Ishikawa (cell line): ENCODE results near the gene C1QA.

ENCODE experiments used
- CEBPB ChIP-seq: IDR thresholded peaks from 2 replicates; pipeline ENCODE4 v1.6.1; 2012
- CREB1 ChIP-seq: IDR thresholded peaks from 2 replicates; pipeline ENCODE4 v1.6.1; 2012; ENCODE audit warnings: low read depth
- EGR1 ChIP-seq: IDR thresholded peaks from 2 replicates; pipeline ENCODE4 v1.6.1; 2012
- EP300 ChIP-seq: IDR thresholded peaks from 2 replicates; pipeline ENCODE4 v1.6.1; 2012; ENCODE audit warnings: borderline replicate concordance
- FOXM1 ChIP-seq: IDR thresholded peaks from 2 replicates; pipeline ENCODE4 v1.6.1; 2012; ENCODE audit warnings: low read depth, borderline replicate concordance
- MAX ChIP-seq: IDR thresholded peaks from 2 replicates; pipeline ENCODE4 v1.6.1; 2012
- NFIC ChIP-seq: IDR thresholded peaks from 2 replicates; pipeline ENCODE4 v1.6.1; 2012
- RAD21 ChIP-seq: IDR thresholded peaks from 2 replicates; pipeline ENCODE4 v1.6.1; 2012; ENCODE audit warnings: low read depth
- REST ChIP-seq: IDR thresholded peaks from 2 replicates; pipeline ENCODE4 v1.6.1; 2012; ENCODE audit warnings: low read depth, mild to moderate bottlenecking
- TAF1 ChIP-seq: IDR thresholded peaks from 2 replicates; pipeline ENCODE4 v1.6.1; 2012; ENCODE audit warnings: low read depth, mild to moderate bottlenecking
- TCF12 ChIP-seq: IDR thresholded peaks from 2 replicates; pipeline ENCODE4 v1.6.1; 2012; ENCODE audit warnings: low read depth
- TEAD4 ChIP-seq: IDR thresholded peaks from 2 replicates; pipeline ENCODE4 v1.6.1; 2012
- USF1 ChIP-seq: IDR thresholded peaks from 2 replicates; pipeline ENCODE4 v1.6.1; 2012
- YY1 ChIP-seq: IDR thresholded peaks from 2 replicates; pipeline ENCODE4 v1.6.1; 2012; ENCODE audit warnings: low read depth
- ZBTB7A ChIP-seq: IDR thresholded peaks from 2 replicates; pipeline ENCODE4 v1.6.1; 2012; ENCODE audit warnings: low read depth

Gene C1QA

GRCh38 chr1:22665752-22666151 is 29.3 kb downstream of the C1QA start:
- TF ChIP-seq USF1 (no peak), RAD21 (peak; percentile 84), MAX (no peak), EP300 (no peak)

- TF ChIP-seq CREB1 (no peak), USF1 (no peak), CEBPB (no peak), EGR1 (no peak), NFIC (no peak), RAD21 (no peak), EP300 (no peak), YY1 (no peak), MAX (no peak)
These were observed 30.0 kb downstream of the C1QA start for GRCh38 chr1:22666412-22666811.

- TF ChIP-seq ZBTB7A (no peak), NFIC (no peak), CEBPB (no peak), TAF1 (no peak), YY1 (no peak), EGR1 (no peak), EP300 (no peak), RAD21 (no peak), FOXM1 (no peak), MAX (no peak), REST (no peak), TCF12 (no peak), USF1 (no peak), CREB1 (no peak), TEAD4 (no peak)
These were observed 34.0 kb downstream of the C1QA start for GRCh38 chr1:22670352-22670975.

GRCh38 chr1:22671999-22672398 is 35.6 kb downstream of the C1QA start:
- no peak for TF ChIP-seq TEAD4
- no peak for TF ChIP-seq MAX
- no peak for TF ChIP-seq EP300
- TF ChIP-seq CEBPB, result no peak
- TF ChIP-seq ZBTB7A, result no peak
- no peak for TF ChIP-seq FOXM1
- TF ChIP-seq RAD21, result no peak
- TF ChIP-seq USF1, result no peak
- no peak for TF ChIP-seq EGR1
- no peak for TF ChIP-seq NFIC
- no peak for TF ChIP-seq TCF12

GRCh38 chr1:22673486-22674409 is 37.3 kb downstream of the C1QA start:
- TF ChIP-seq TAF1, result no peak
- TF ChIP-seq TEAD4, result peak; percentile 39; the same call in 1 of the 2 replicates
- TF ChIP-seq REST, result no peak
- no peak for TF ChIP-seq MAX
- no peak for TF ChIP-seq CREB1
- TF ChIP-seq YY1, result no peak
- peak; percentile 91 for TF ChIP-seq RAD21
- peak; percentile 64; the same call in 1 of the 2 replicates for TF ChIP-seq ZBTB7A
- no peak for TF ChIP-seq FOXM1
- no peak for TF ChIP-seq EP300
- no peak for TF ChIP-seq EGR1
- TF ChIP-seq TCF12, result no peak
